B cell (primary cell): Measurements from ENCODE around the gene GPR142.

Experiments
- EZH2 ChIP-seq: IDR thresholded peaks from 2 replicates; pipeline ENCODE4 v1.6.1; 2012; ENCODE audit warnings: borderline replicate concordance, low read depth, mild to moderate bottlenecking, moderate library complexity, low read length; ENCODE audit not compliant: insufficient read depth, poor library complexity, severe bottlenecking
- TF ChIP-seq, protein P1 (sequence below): fragments of 200-600 bp; IDR thresholded peaks from one replicate; pipeline ENCODE4 v1.8.0; 2022; ENCODE audit warnings: antibody characterized with exemption, mild to moderate bottlenecking

DNA sequence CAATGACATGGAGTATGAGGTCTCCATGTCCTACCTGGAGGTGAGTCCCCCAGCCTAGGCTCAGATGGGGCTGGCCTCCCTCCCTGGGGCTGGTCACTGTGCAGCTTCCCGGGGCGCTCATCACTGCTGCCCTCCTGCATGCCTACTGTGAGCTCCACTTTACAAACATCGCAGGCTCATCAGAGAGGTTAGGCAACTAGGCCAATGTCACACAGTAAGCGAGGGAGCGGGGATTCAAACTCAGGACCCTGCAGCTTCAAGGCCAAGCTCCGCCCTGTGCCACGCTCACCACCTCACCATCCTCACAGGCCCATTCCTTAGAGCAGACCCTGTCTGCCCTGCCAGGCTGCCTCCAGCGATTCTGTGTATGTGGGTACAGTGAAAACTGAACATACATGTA is 24.2 kb upstream of the GPR142 start:
- TF ChIP-seq, protein P1, sequence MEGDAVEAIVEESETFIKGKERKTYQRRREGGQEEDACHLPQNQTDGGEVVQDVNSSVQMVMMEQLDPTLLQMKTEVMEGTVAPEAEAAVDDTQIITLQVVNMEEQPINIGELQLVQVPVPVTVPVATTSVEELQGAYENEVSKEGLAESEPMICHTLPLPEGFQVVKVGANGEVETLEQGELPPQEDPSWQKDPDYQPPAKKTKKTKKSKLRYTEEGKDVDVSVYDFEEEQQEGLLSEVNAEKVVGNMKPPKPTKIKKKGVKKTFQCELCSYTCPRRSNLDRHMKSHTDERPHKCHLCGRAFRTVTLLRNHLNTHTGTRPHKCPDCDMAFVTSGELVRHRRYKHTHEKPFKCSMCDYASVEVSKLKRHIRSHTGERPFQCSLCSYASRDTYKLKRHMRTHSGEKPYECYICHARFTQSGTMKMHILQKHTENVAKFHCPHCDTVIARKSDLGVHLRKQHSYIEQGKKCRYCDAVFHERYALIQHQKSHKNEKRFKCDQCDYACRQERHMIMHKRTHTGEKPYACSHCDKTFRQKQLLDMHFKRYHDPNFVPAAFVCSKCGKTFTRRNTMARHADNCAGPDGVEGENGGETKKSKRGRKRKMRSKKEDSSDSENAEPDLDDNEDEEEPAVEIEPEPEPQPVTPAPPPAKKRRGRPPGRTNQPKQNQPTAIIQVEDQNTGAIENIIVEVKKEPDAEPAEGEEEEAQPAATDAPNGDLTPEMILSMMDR: no peak
- no peak for TF ChIP-seq EZH2
